ENCODE data around the gene TMEM131.
"Not testable (repeated sequence)": the region's sequence is repeated elsewhere in the genome, so short reads cannot be mapped to it uniquely, and the experiment has no call there.

TMEM131 gene

GRCh38 chr2:97966545-97967215 lies 29.1 kb downstream of the TMEM131 start:
- H3K4me1 Mint-ChIP-seq (ENCODE audit: low read depth), result peaks cover 61% of the 10 kb centered on the region
- no peaks in the 10 kb centered on the region for H3K36me3 Mint-ChIP-seq (ENCODE audit: low read depth)
- intact Hi-C loops (cut with micrococcal nuclease), result no loop called here
- H3K4me3 Mint-ChIP-seq, result no peak overlapping the region
- no peaks in the 10 kb centered on the region for H3K9me3 Mint-ChIP-seq
- no peak overlapping the region for H3K27ac Mint-ChIP-seq
- no peaks in the 10 kb centered on the region for H3K27me3 Mint-ChIP-seq

- no peaks in the 10 kb centered on the region for H3K36me3 Mint-ChIP-seq (ENCODE audit: low read depth)
- H3K9me3 Mint-ChIP-seq, result no peaks in the 10 kb centered on the region
- no peaks in the 10 kb centered on the region for H3K27me3 Mint-ChIP-seq
- peaks cover 50% of the 10 kb centered on the region for H3K4me1 Mint-ChIP-seq (ENCODE audit: low read depth)
- H3K27ac Mint-ChIP-seq, result no peak overlapping the region
- no peak overlapping the region for H3K4me3 Mint-ChIP-seq
- intact Hi-C loops (cut with micrococcal nuclease), result no loop called here
These were observed 30.6 kb downstream of the TMEM131 start for GRCh38 chr2:97965116-97965515.

DNA sequence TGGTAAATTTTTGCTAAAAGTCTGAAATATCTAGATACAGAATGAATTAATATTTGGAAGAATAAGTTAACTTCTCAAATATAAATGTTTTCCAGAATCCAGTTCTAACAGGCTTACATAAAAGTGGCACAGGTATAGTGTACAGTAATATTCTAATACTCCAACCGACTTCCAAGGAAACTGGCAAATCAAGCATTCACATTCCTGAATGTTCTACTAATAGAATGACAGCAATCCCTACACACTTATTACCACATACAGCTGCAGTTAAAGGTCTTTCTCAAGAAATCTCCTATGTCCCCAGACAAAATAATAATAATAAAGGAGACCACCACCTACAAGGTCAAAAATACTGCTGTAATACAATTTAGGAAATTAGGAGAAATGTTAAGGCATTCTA lies 31.9 kb downstream of the TMEM131 start:
- Mint-ChIP-seq H3K4me1 (ENCODE audit: low read depth) (peaks cover 47% of the 10 kb centered on the region), H3K36me3 (ENCODE audit: low read depth) (no peaks in the 10 kb centered on the region), H3K27me3 (no peaks in the 10 kb centered on the region), H3K4me3 (no peak overlapping the region), H3K9me3 (peaks cover 4% of the 10 kb centered on the region), H3K27ac (no peak overlapping the region)
- intact Hi-C loops (cut with micrococcal nuclease), result no loop called here

DNA sequence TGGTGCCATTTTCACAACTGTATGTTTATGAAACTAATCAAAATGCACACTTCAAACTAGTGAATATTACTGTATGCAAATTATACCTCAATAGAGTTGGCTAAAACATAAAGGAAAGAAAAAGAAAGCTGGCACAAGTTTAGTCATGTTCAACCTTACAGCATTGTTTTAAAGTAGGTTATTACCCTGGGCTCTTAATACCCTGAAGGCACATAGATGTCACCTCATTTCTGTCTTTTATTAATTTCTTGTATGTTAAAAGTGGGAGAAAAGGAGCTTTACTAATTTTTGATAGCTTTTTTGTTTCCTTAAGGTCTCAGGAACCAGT lies 32.7 kb downstream of the TMEM131 start:
- Mint-ChIP-seq H3K27ac (no peak overlapping the region), H3K4me1 (ENCODE audit: low read depth) (peaks cover 45% of the 10 kb centered on the region), H3K4me3 (no peak overlapping the region), H3K36me3 (ENCODE audit: low read depth) (no peaks in the 10 kb centered on the region), H3K9me3 (peaks cover 8% of the 10 kb centered on the region), H3K27me3 (no peaks in the 10 kb centered on the region)
- intact Hi-C loops (cut with micrococcal nuclease), result no loop called here

GRCh38 chr2:97961534-97961933 lies 34.2 kb downstream of the TMEM131 start:
- H3K27ac Mint-ChIP-seq, result no peak overlapping the region
- no peak overlapping the region for H3K4me3 Mint-ChIP-seq
- H3K4me1 Mint-ChIP-seq (ENCODE audit: low read depth), result peaks cover 36% of the 10 kb centered on the region
- no peaks in the 10 kb centered on the region for H3K27me3 Mint-ChIP-seq
- intact Hi-C loops (cut with micrococcal nuclease), result no loop called here
- H3K9me3 Mint-ChIP-seq, result peaks cover 8% of the 10 kb centered on the region
- H3K36me3 Mint-ChIP-seq (ENCODE audit: low read depth), result no peaks in the 10 kb centered on the region

DNA sequence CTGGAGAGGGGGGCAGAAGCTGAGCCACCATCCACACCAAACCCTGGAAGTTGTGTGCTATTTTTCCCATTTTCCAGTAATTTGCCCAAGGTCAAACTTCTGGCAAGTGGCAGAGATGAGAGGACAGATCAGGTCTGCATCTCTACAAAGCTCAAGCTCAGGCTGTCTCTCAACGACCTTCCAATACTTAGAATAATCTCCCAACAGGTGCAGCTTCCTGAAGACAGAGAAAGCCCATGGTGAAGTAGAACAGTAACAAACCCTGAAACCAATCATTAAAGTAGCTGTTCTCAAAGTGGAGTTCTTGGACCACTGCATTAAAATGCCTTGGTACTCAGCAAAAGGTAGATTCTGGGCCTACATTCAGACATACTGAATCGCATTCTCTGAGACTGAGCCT lies 37.6 kb downstream of the TMEM131 start:
- no peak overlapping the region for H3K4me3 Mint-ChIP-seq
- H3K4me1 Mint-ChIP-seq (ENCODE audit: low read depth), result peaks cover 34% of the 10 kb centered on the region
- H3K9me3 Mint-ChIP-seq, result peaks cover 8% of the 10 kb centered on the region
- no peaks in the 10 kb centered on the region for H3K27me3 Mint-ChIP-seq
- no peak overlapping the region for H3K27ac Mint-ChIP-seq
- intact Hi-C loops (cut with micrococcal nuclease), result no loop called here
- no peaks in the 10 kb centered on the region for H3K36me3 Mint-ChIP-seq (ENCODE audit: low read depth)

DNA sequence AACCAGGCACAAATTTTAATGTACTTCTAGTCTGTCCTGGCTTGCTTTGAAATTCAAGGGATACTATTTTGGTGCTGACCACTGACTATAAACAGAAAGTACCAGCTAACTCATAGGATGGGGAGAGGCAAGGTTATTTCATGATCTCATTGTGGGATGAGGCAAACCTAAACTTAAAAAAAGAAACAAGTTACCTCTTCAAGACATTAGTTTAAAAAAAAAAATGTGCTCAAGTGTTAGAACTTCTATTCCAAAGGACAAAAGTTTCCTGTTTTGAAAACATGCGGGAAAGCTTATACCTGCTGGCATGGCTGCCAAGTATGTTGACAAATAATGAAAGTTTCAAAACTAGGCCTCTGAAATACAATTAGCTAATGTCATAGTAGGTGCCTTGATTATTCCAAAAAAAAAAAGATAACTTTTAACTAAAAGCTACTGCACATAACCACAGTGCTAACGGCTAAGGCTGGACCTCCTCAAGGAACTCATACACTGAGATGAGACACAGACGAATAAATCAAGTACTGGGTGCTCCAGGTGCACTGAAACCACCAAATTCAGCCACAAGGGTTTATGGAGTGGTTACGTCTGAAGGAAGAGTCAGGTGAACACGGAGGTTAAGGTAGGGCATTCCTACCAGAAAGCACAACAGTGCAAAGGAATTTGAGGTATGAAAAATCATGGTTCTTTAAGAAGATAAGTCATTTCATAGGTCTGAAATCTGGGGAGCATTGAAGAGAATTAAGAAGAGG lies 38.1 kb downstream of the TMEM131 start:
- Mint-ChIP-seq H3K4me1 (ENCODE audit: low read depth) (peaks cover 36% of the 10 kb centered on the region), H3K36me3 (ENCODE audit: low read depth) (no peaks in the 10 kb centered on the region), H3K9me3 (peaks cover 8% of the 10 kb centered on the region), H3K27ac (no peak overlapping the region), H3K4me3 (no peak overlapping the region), H3K27me3 (no peaks in the 10 kb centered on the region)
- intact Hi-C loops (cut with micrococcal nuclease), result no loop called here

DNA sequence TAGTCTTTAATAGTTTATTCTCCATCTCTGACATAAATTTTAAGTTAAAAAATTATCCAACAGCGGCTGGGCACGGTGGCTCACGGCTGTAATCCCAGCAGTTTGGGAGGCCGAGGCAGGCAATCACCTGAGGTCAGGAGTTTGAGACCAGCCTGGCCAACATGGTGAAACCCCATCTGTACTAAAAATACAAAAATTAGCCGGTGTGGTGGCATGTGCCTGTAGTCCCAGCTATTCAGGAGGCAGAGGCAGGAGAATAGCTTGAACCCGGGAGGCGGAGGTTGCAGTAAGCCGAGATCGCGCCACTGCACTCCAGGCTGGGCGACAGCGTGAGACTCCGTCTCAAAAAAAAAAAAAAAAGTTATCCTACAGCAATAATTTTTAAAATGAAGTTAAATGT lies 39.0 kb downstream of the TMEM131 start:
- not testable (repeated sequence) for H3K27me3 Mint-ChIP-seq; H3K36me3 Mint-ChIP-seq (ENCODE audit: low read depth)

DNA sequence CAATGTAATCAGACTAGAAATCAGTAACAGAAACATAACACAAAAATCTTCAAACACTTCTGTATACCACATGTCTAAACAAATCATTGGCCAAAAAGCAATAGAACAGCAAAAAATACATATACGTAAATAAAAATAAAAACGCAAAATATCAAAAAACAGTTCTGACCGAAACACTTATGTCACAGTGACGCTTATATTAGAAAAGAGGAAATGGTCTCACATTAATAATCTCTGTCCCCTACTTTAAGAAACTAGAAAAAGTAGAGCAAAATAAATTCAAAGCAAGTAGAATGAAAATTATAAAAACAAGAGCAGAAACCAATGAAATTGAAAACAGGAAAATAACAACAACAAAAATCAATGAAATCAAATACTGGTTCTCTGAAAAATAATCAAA lies 41.9 kb downstream of the TMEM131 start:
- H3K36me3 Mint-ChIP-seq (ENCODE audit: low read depth), result no peaks in the 10 kb centered on the region
- no peaks in the 10 kb centered on the region for H3K27me3 Mint-ChIP-seq
- H3K9me3 Mint-ChIP-seq, result peaks cover 4% of the 10 kb centered on the region
- intact Hi-C loops (cut with micrococcal nuclease), result loop anchor here (5.0 kb wide), 1 partner anchor 38 kb away; no protein-coding TSS in a partner anchor
- no peak overlapping the region for H3K4me3 Mint-ChIP-seq
- peak overlapping the region; percentile 16 for H3K27ac Mint-ChIP-seq
- H3K4me1 Mint-ChIP-seq (ENCODE audit: low read depth), result peaks cover 63% of the 10 kb centered on the region

More for the DNA sequence above, 39.0 kb downstream of the TMEM131 start:
- intact Hi-C loops (cut with micrococcal nuclease); H3K4me3 Mint-ChIP-seq; H3K9me3 Mint-ChIP-seq; H3K27ac Mint-ChIP-seq: not testable (repeated sequence)
- peaks cover 45% of the 10 kb centered on the region for H3K4me1 Mint-ChIP-seq (ENCODE audit: low read depth)

DNA sequence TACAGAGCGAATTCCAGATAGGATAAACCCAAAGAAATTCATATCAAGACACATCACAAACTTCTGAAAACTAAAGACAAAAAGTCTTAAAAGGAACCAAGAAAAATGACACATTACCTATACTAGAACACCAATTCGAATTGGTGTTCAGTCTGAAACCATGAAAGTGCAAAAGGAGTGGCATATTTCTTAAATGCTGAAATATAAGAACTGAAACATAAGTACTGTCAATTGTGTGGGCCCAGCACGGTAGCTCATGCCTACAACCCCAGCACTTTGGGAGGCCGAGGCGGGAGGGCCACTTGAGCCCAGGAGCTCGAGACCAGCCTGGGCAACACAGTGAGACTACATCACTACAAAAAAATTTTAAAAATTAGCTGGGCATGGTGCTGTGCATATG lies 43.4 kb downstream of the TMEM131 start:
- Mint-ChIP-seq H3K9me3 (no peaks in the 10 kb centered on the region), H3K27ac (peak overlapping the region; percentile 52), H3K36me3 (ENCODE audit: low read depth) (no peaks in the 10 kb centered on the region), H3K4me3 (no peak overlapping the region), H3K27me3 (no peaks in the 10 kb centered on the region), H3K4me1 (ENCODE audit: low read depth) (peaks cover 53% of the 10 kb centered on the region)
- intact Hi-C loops (cut with micrococcal nuclease), result loop anchor here (5.0 kb wide), 1 partner anchor 40 kb away; no protein-coding TSS in a partner anchor

DNA sequence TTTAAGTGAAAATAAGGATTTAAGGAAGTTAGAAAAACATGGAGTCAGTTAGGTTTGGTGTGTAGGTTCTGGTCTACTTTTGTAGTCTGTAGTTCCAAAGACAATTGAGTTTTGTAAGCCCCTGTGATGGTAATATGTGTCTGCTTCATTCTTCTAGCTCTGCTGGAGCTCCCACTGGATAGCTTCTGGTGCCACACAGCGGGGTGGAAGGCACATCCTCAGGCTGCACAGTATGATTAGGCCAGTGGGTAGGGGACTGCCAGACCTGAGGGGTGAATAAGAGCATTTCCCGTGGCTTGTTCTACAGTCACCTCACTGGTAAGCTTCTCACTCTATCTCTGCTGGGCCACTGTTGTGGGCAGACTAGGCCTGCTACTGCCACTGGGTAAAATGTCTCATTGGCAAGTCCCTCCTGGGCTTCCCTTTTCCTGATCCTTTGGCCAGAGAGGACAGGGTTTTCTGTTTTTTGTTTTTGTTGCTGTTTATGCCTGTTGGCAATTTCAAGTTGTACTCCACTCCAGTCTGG lies 44.5 kb downstream of the TMEM131 start:
- peak overlapping the region; percentile 52 for H3K27ac Mint-ChIP-seq
- H3K4me3 Mint-ChIP-seq, result no peak overlapping the region
- intact Hi-C loops (cut with micrococcal nuclease), result loop anchor here (5.0 kb wide), 1 partner anchor 41 kb away; no protein-coding TSS in a partner anchor
- H3K9me3 Mint-ChIP-seq, result no peaks in the 10 kb centered on the region
- no peaks in the 10 kb centered on the region for H3K27me3 Mint-ChIP-seq
- peaks cover 53% of the 10 kb centered on the region for H3K4me1 Mint-ChIP-seq (ENCODE audit: low read depth)
- H3K36me3 Mint-ChIP-seq (ENCODE audit: low read depth), result no peaks in the 10 kb centered on the region

- intact Hi-C loops (cut with micrococcal nuclease), result loop anchor here (5.0 kb wide), 1 partner anchor 42 kb away; no protein-coding TSS in a partner anchor
- Mint-ChIP-seq H3K27ac (peak overlapping the region; percentile 52), H3K27me3 (no peaks in the 10 kb centered on the region), H3K9me3 (no peaks in the 10 kb centered on the region), H3K36me3 (ENCODE audit: low read depth) (no peaks in the 10 kb centered on the region), H3K4me1 (ENCODE audit: low read depth) (peaks cover 53% of the 10 kb centered on the region), H3K4me3 (no peak overlapping the region)
These were observed 45.2 kb downstream of the TMEM131 start for GRCh38 chr2:97950329-97951154.

- Mint-ChIP-seq H3K27ac (peak overlapping the region; percentile 63), H3K4me3 (peak overlapping the region; percentile 37), H3K4me1 (ENCODE audit: low read depth) (peaks cover 61% of the 10 kb centered on the region), H3K36me3 (ENCODE audit: low read depth) (peaks cover 5% of the 10 kb centered on the region), H3K9me3 (no peaks in the 10 kb centered on the region), H3K27me3 (no peaks in the 10 kb centered on the region)
- intact Hi-C loops (cut with micrococcal nuclease), result no loop called here
These were observed 46.8 kb downstream of the TMEM131 start for GRCh38 chr2:97948926-97949325.

- Mint-ChIP-seq H3K4me3 (no peak overlapping the region), H3K27me3 (no peaks in the 10 kb centered on the region), H3K27ac (no peak overlapping the region), H3K9me3 (peaks cover 8% of the 10 kb centered on the region), H3K36me3 (ENCODE audit: low read depth) (peaks cover 5% of the 10 kb centered on the region), H3K4me1 (ENCODE audit: low read depth) (peaks cover 33% of the 10 kb centered on the region)
- intact Hi-C loops (cut with micrococcal nuclease), result no loop called here
These were observed 50.0 kb downstream of the TMEM131 start for GRCh38 chr2:97945791-97946190.

Measured in dendritic cell treated with granulocyte-macrophage colony-stimulating factor and Interleukin-4, amounts not matched to agents 40 ng/mL and 50 ng/mL, for 4 days (primary cell).